HS-27A (cell line): ENCODE results near the gene GFRA1.
"Not testable (repeated sequence)": the region's sequence is repeated elsewhere in the genome, so short reads cannot be mapped to it uniquely, and the experiment has no call there.

Source experiments
- DNase-seq: peaks from one replicate; pipeline ENCODE4 v3.0.0-alpha.2; 2012; ENCODE audit warnings: low read depth, missing footprints

The GFRA1 gene

GRCh38 chr10:116067825-116068224 is 205.2 kb downstream of the GFRA1 start:
- DNase-seq = no peak

- DNase-seq = no peak
Observed at GRCh38 chr10:116063107-116063506, 209.9 kb downstream of the GFRA1 start.

GRCh38 chr10:116060864-116061263 is 212.1 kb downstream of the GFRA1 start:
- DNase-seq = no peak

GRCh38 chr10:116059320-116059719 is 213.7 kb downstream of the GFRA1 start:
- no peak for DNase-seq

GRCh38 chr10:116056445-116057293 is 216.3 kb downstream of the GFRA1 start:
- no peak for DNase-seq

- DNase-seq = no peak
Observed at GRCh38 chr10:116055917-116056252, 217.1 kb downstream of the GFRA1 start.

- DNase-seq = no peak
Observed at GRCh38 chr10:116055252-116055916, 217.6 kb downstream of the GFRA1 start.

- no peak for DNase-seq
Observed at GRCh38 chr10:116053910-116054309, 219.1 kb downstream of the GFRA1 start.

- not testable (repeated sequence) for DNase-seq
Observed at GRCh38 chr10:116053009-116053730, 219.8 kb downstream of the GFRA1 start.

- DNase-seq = not testable (repeated sequence)
Observed at GRCh38 chr10:116052522-116052921, 220.5 kb downstream of the GFRA1 start.

GRCh38 chr10:116049974-116050304 is 223.1 kb downstream of the GFRA1 start:
- DNase-seq = no peak

- no peak for DNase-seq
Observed at GRCh38 chr10:116049158-116049973, 223.6 kb downstream of the GFRA1 start.

GRCh38 chr10:116045366-116046356 is 227.3 kb downstream of the GFRA1 start:
- DNase-seq = no peak

- no peak for DNase-seq
Observed at GRCh38 chr10:116044801-116045248, 228.2 kb downstream of the GFRA1 start.

- DNase-seq = no peak
Observed at GRCh38 chr10:116043861-116044260, 229.1 kb downstream of the GFRA1 start.

- DNase-seq = no peak
Observed at GRCh38 chr10:116043304-116043703, 229.7 kb downstream of the GFRA1 start.

- no peak for DNase-seq
Observed at GRCh38 chr10:116041948-116042347, 231.1 kb downstream of the GFRA1 start.

GRCh38 chr10:116039612-116040011 is 233.4 kb downstream of the GFRA1 start:
- DNase-seq = no peak

- DNase-seq = no peak
Observed at GRCh38 chr10:116038259-116038658, 234.7 kb downstream of the GFRA1 start.

GRCh38 chr10:116035406-116035805 is 237.6 kb downstream of the GFRA1 start:
- DNase-seq = not testable (repeated sequence)

GRCh38 chr10:116030576-116030975 is 242.4 kb downstream of the GFRA1 start:
- no peak for DNase-seq
